HG03097 (cell line): Measurements from ENCODE around the gene GRAMD1C.

Experiments used
- ATAC-seq: cut with Tn5 transposase; IDR thresholded peaks from one replicate; pipeline ENCODE4 v1.9.1; 2021; ENCODE audit not compliant: unreplicated experiment, low FRiP score

The GRAMD1C gene

GRCh38 chr3:113947372-113948014, 108.9 kb downstream of the GRAMD1C start, which contains the start of gene ZDHHC23:
Gene ZDHHC23 (plus strand): TSS chr3:113948013. CDS start chr3:113948803, 790 bp downstream.
- ATAC-seq: peak; percentile 72

GRCh38 chr3:113948015-113948917, 109.7 kb downstream of the GRAMD1C start:
- ATAC-seq: peak; percentile 41

- ATAC-seq: no peak
Measured at GRCh38 chr3:113952921-113953320, 114.3 kb downstream of the GRAMD1C start.

GRCh38 chr3:113953677-113954076, 115.1 kb downstream of the GRAMD1C start:
- no peak for ATAC-seq

- no peak for ATAC-seq
Measured at GRCh38 chr3:113954091-113954685, 115.6 kb downstream of the GRAMD1C start.

GRCh38 chr3:113963879-113964278, 125.3 kb downstream of the GRAMD1C start:
- no peak for ATAC-seq

- ATAC-seq: no peak
Measured at GRCh38 chr3:113966172-113966571, 127.6 kb downstream of the GRAMD1C start.

- no peak for ATAC-seq
Measured at GRCh38 chr3:113968986-113969385, 130.4 kb downstream of the GRAMD1C start.

- no peak for ATAC-seq
Measured at GRCh38 chr3:113977822-113978221, 139.2 kb downstream of the GRAMD1C start.

- ATAC-seq: no peak
Measured at GRCh38 chr3:113979916-113980315, 141.3 kb downstream of the GRAMD1C start.

GRCh38 chr3:113981803-113982202, 143.2 kb downstream of the GRAMD1C start:
- ATAC-seq: no peak

- no peak for ATAC-seq
Measured at GRCh38 chr3:113983544-113983943, 145.0 kb downstream of the GRAMD1C start.

GRCh38 chr3:113985541-113985940, 147.0 kb downstream of the GRAMD1C start:
- no peak for ATAC-seq
